Kidney (tissue), 14 donors: Measurements from ENCODE around the gene TOX3. TPM values are rescaled to one million over a fixed set of nuclear protein-coding genes. Genes with fewer than 3 reads are reported as not detected.

Experiments used
- DNase-seq, 5 donors: peaks; one replicate each; pipeline ENCODE4 v3.0.0-alpha.2; 2013 to 2020
- FAIRE-seq: peaks from 2 replicates; lab custom pipeline; 2012; peaks lifted over from hg19 to GRCh38; lab: Jason Lieb, UNC
- H3K27ac ChIP-seq, 2 donors: one replicate each; pipeline ENCODE4 v1.7.0; 2013; ENCODE audit warnings: low read depth in 2 of 2, low read length in 2 of 2, inconsistent platforms in 1 of 2
- H3K27me3 ChIP-seq: one replicate; pipeline ENCODE4 v1.7.1; 2013; ENCODE audit warnings: low read length, inconsistent platforms; ENCODE audit not compliant: control insufficient read depth, insufficient read depth
- H3K36me3 ChIP-seq, 3 donors: one replicate each; pipeline versions ENCODE4 v1.7.0 to v1.7.1; 2013; ENCODE audit warnings: low read length in 3 of 3, control low read depth in 1 of 3, inconsistent platforms in 1 of 3; ENCODE audit not compliant: insufficient read depth in 3 of 3, control insufficient read depth in 2 of 3
- H3K4me1 ChIP-seq, 3 donors: one replicate each; pipeline versions ENCODE4 v1.7.0 to v1.7.1; 2013; ENCODE audit warnings: low read length in 3 of 3, inconsistent platforms in 1 of 3, low read depth in 1 of 3; ENCODE audit not compliant: control insufficient read depth in 2 of 3, insufficient read depth in 2 of 3
- H3K4me3 ChIP-seq, 3 donors: one replicate each; pipeline versions ENCODE4 v1.7.0 to v1.8.1; 2013; ENCODE audit warnings: low read length in 3 of 3, control low read depth in 1 of 3, inconsistent platforms in 1 of 3
- H3K9ac ChIP-seq, 3 donors: one replicate each; pipeline versions ENCODE4 v1.7.0 to v1.7.1; 2013; ENCODE audit warnings: low read length in 3 of 3, control low read depth in 1 of 3, inconsistent platforms in 1 of 3
- H3K9me3 ChIP-seq, 3 donors: one replicate each; pipeline versions ENCODE4 v1.7.0 to v1.7.1; 2013; ENCODE audit warnings: low read length in 3 of 3, control low read depth in 1 of 3, inconsistent platforms in 1 of 3; ENCODE audit not compliant: control insufficient read depth in 2 of 3, insufficient read depth in 1 of 3
- intact Hi-C: fragments of 100-400 bp; cut with DNase I; formaldehyde crosslinking; loops from one replicate; pipeline ENCODE4 v1.11.1; 2022
- polyA plus RNA-seq: library from polyadenylated mRNA; stranded (reverse); fragments of 350-450 nt; fragmentation: Illumina TruSeq; extraction: RNeasy Lipid Tissue Mini Kit (QIAGEN cat#74804); gene quantifications from one replicate; pipeline ENCODE4 v1.2.3, GENCODE V29; 2014; ENCODE audit warnings: low read depth, low replicate concordance; ENCODE audit not compliant: insufficient read depth
- total RNA-seq: library from RNA; stranded (reverse); fragmentation: NEBNext Ultra II Directional; extraction: Animal tissue kit (Norgen Biotek cat#: 25700); gene quantifications from one replicate; pipeline ENCODE4 v1.2.1, GENCODE V29; 2021
- TF ChIP-seq, protein P1 (sequence below): IDR thresholded peaks from 3 replicates; pipeline ENCODE4 v1.5.1; 2012; ENCODE audit warnings: mild to moderate bottlenecking, moderate library complexity, borderline replicate concordance; ENCODE audit not compliant: insufficient read depth; ENCODE audit errors: extremely low read depth
- donor health status: control.
- donor health status: control.
- donor health status: control.
- donor health status: control.
- donor health status: control.
- donor health status: DM: yes; HTN: yes; CAD: no.
- donor health status: Normal renal cell carcinoma (clear cell type).

TOX3 gene
- total and polyA plus RNA-seq, 2 donors from 2014 or later: 8.7 to 16.2 TPM

- DNase-seq: no peak
- Histone ChIP-seq H3K27me3 (no peaks in the 10 kb centered on the region), H3K27ac (no peak overlapping the region), H3K4me3 (no peak overlapping the region), H3K9me3 (no peaks in the 10 kb centered on the region), H3K4me1 (peaks cover 0 to 6% (median 3%) of the 10 kb centered on the region in 3 donors), H3K36me3 (no peaks in the 10 kb centered on the region), H3K9ac (no peak overlapping the region)
- FAIRE-seq: no peak
- intact Hi-C loops: no loop called here
- TF ChIP-seq, protein P1, sequence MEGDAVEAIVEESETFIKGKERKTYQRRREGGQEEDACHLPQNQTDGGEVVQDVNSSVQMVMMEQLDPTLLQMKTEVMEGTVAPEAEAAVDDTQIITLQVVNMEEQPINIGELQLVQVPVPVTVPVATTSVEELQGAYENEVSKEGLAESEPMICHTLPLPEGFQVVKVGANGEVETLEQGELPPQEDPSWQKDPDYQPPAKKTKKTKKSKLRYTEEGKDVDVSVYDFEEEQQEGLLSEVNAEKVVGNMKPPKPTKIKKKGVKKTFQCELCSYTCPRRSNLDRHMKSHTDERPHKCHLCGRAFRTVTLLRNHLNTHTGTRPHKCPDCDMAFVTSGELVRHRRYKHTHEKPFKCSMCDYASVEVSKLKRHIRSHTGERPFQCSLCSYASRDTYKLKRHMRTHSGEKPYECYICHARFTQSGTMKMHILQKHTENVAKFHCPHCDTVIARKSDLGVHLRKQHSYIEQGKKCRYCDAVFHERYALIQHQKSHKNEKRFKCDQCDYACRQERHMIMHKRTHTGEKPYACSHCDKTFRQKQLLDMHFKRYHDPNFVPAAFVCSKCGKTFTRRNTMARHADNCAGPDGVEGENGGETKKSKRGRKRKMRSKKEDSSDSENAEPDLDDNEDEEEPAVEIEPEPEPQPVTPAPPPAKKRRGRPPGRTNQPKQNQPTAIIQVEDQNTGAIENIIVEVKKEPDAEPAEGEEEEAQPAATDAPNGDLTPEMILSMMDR: no peak
Observed at GRCh38 chr16:52498328-52499059, 48.4 kb downstream of the TOX3 start.

- no peaks in the 10 kb centered on the region for H3K9me3 ChIP-seq
- H3K36me3 ChIP-seq: no peaks in the 10 kb centered on the region
- DNase-seq (peak in 2 of 5 donors; percentile 67 to 69), FAIRE-seq (peak; percentile 15)
- no peaks in the 10 kb centered on the region for H3K27me3 ChIP-seq
- peaks cover 0 to 4% (median 3%) of the 10 kb centered on the region in 3 donors for H3K4me1 ChIP-seq
- TF ChIP-seq, protein P1: no peak
- no peak overlapping the region for H3K4me3 ChIP-seq
- intact Hi-C loops: no loop called here
- H3K9ac ChIP-seq: no peak overlapping the region
- H3K27ac ChIP-seq: no peak overlapping the region
Observed at GRCh38 chr16:52497067-52497816, 49.7 kb downstream of the TOX3 start.

DNA sequence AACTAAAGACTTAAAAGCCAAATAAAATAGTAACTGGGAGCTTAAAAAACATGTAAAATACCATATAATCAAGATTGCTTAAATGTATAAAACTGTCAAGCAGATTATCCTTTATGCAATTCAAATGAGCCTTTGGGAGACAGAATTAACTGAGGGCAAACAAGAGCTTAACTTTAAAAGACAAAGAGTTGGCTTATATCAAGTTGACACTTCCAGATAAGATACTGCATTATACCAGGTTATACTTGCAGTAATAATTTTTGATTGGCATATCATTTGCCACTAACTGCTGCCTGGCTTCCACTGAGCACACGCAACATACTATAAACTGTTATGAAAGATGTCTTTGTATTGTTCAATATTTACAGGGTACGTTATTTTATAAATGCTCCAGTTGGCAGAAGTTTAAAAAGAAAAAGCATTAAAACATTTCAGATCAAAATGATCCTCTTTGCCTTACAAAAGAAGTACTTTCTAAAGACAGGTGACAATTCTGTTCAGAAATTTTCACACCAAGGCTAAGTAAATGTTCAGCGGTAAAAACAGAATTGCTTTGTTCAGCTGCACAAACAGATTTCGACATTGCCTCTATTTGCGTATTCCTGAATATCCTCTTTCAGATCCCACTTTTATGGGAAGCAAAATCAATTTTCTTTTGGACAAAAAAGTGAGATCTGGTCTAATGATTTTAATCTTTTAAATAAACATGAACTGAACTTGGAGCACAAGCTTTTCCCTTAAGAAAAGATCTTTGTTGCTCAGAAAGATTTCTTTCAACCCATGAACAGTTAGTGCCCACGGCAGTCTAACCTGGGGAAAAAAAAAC lies 50.7 kb downstream of the TOX3 start:
- no peak overlapping the region for H3K27ac ChIP-seq

More for the DNA sequence above, 50.7 kb downstream of the TOX3 start:
- TF ChIP-seq, protein P1: no peak
- Histone ChIP-seq H3K4me1 (peaks cover 0 to 4% (median 0%) of the 10 kb centered on the region in 3 donors), H3K9me3 (no peaks in the 10 kb centered on the region), H3K36me3 (no peaks in the 10 kb centered on the region), H3K9ac (no peak overlapping the region), H3K4me3 (no peak overlapping the region), H3K27me3 (no peaks in the 10 kb centered on the region)
- FAIRE-seq (no peak), DNase-seq (no peak)
- intact Hi-C loops: no loop called here
